HG03565 (cell line): ENCODE measurements around the gene RGS19.

Source experiments
- ATAC-seq: cut with Tn5 transposase; IDR thresholded peaks from one replicate; pipeline ENCODE4 v1.9.1; 2021; ENCODE audit warnings: mild to moderate bottlenecking, moderate library complexity; ENCODE audit not compliant: unreplicated experiment

Gene RGS19

DNA sequence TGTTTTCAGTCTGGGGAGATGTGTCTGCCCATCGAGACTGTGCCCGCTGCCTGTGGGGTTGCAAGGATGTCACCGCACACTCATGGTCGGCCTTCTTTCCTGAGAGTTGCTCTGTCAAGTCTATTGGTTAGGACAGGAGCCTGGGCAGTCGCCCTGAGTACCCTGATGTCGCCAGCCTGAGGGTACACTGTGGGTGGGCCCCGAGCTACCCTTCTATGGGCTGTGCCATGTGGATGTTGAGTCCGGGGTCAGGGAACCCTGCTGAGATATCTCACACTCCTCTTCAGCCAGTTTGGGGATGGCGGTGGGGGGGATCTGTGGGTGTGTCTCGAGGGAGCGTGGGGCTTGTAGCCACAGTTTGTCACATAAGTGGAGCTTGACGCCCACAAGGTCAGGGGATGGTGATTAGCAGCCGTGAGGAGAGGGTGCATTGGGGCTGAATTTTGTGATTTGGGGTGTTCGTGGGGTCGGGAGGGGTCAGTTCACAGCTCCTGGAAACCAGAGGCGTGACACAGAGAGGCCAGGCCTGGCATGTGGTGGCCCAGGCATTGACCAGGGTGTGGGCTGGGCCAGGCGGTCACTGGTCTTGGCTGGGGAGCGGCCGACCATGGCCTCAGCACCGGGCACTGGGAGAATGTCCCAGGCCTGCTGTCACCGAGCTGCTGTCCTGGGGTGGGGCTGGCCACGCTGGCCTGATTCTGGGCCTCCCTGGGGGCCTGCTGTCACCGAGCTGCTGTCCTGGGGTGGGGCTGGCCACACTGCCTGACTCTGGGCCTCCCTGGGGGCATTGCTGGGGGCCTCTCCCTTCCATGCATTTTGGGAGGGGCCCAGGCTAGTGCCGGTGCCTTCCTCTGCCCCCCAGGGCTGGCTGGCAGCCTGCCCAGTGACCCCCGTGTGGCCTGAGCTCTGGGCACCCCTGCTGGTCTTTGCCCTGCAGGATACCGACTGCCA lies 29.7 kb upstream of the RGS19 start:
- no peak for ATAC-seq

DNA sequence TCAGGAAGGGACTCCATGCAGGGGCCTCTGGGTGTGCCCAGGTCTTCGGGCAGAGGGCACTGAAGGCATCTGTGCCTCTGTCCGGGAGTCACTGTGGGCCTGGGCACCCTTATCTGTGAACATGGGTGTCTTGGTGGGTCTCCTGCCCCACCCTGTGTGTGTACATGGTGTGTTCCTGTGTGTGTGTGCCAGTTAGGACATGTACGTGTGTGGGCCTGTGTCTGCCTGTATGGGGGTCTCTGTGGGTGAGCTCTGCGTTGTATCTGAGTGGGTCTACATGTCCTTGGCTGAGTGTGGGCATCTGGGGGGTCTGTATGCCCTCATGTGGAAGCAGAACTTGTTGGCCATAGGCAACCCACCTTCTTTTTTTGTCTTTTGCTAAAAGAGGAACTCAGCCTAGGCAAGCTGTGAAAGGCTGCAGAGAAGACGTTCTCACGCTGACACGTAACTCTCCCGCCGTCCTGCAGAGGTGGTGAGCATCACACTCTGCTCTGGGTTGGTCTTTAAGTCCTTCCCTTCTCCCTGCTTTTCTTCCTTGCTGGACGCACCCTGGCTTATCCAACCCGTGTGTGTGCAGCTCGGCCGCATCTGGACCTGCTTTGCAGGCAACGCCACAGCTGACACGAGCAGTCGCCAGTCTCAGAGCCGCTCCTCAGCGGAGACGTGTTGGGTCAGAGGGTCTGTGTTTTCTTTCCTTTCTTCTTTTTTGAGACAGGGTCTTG lies 28.6 kb upstream of the RGS19 start:
- ATAC-seq, result no peak

DNA sequence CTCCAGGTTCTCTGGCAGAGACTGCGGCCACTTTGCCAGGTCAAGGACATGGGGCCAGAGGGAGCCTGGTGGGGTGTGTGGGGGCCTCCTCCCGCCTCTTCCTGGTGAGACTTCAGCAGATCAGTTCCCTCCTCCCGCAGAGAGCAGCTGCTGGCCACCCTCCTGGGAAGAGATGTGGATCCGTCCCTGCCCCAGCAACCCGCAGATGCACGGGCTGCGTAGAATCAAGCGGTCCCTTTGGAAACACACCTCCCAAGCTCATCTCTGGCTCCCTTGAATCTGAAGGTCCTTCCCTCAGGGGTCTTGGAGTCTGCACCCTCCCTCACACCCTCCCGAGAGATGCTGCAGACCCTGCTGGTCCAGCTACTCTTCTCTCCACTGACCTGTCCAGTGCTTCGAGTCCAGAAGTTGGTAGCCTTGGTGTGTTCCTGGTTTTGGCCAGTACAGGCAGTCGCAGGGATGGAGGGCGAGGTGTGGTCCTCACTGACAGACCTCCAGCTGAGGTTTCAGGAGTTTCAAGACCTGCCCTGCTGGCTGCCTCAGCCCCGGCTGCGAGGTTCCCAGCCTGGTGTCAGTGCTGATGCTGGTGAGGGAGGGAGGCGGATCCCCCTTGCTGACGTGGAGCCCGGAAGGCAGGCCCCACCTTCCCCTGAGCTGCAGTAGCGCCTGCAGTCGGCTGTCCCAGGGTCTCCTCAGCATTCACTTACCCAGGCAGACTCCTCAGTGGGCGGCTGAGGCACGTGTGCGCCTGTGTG lies 27.8 kb upstream of the RGS19 start, which contains the start of gene NPBWR2:
Gene NPBWR2 (minus strand): TSS at position 585 of the 755 bp plus-strand sequence. CDS start 734 bp downstream, outside the sequence.
- no peak for ATAC-seq

DNA sequence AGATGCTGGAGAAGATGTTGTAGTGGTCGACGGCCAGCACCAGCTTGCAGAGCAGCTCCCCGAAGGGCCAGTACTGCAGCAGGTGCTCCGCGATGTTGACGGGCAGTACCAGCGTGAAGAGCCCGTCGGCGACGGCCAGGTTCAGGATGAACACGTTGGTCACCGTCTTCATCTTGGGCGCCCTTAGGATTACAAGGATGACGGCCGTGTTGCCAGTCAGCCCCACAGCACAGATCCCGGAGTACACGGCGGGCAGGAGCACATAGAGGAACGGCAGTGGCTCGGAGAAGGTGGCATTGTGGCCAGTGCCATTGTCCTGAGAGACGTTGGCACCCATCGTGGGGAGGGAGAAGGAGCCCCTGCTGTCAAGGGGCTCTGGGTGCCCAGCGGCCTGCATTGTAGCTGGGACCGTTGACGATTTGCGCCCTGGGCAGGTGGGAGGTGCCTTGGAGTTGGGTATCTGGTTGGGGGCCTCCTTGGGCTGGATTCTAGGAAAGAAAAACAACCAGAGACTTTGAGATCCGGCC lies 27.2 kb upstream of the RGS19 start:
- ATAC-seq, result no peak

DNA sequence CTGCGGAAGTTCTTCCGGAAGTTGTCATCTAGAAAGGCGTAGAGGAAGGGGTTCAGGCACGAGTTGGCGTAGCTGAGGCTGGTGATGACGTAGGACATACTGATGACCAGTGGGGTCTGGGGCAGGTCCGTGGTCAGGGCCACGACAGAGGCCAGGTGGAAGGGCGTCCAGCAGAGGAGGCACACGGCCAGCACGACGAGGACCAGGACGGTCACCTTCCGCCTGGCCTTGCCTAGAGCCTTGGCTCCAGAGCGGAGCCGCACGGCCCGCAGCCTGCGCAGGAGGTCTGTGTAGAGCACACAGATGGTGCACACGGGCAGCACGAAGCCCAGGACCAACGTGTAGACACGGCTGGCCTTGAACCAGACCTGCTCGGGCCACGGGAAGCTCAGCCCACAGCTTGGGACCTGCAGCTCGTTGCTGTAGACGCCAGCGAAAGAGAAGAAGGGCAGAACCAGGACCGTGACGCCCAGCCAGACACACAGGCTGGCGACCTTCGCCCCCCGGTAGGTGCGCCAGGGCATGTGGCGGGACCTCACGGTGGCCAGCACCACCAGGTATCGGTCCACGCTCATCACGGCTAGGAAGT lies 26.6 kb upstream of the RGS19 start:
- ATAC-seq, result no peak

DNA sequence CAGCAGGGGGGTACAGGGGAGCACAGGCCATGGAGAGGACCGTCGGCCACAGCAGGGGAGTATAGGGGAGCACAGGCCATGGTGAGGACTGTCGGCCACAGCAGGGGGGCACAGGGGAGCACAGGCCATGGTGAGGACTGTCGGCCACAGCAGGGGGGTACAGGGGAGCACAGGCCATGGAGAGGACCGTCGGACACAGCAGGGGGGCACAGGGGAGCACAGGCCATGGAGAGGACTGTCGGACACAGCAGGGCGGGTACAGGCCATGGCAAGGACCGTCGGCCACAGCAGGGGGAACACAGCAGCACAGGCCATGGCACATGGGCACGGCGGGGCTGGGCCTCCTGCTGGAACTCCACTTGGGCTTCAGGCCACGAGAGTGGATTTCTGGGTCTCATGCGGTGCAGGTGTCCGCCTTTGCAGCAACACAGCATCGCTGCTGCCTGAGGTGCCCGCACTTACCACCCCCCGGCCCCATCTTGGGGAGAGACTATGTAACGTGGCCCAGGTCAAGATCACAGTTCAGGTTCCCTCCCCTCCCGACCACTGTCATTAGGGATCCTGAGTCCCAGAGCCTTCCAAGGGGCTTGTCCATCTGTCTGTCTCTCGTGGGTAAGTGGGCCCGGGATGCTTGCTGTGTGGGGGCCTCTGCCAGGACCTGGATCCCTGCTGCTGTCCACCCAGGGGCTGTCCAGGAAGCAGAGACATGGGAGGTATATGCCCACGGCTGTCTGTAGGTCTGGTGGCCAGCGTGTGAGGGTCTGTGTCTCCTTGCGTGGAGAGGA lies 25.5 kb upstream of the RGS19 start:
- ATAC-seq, result no peak

DNA sequence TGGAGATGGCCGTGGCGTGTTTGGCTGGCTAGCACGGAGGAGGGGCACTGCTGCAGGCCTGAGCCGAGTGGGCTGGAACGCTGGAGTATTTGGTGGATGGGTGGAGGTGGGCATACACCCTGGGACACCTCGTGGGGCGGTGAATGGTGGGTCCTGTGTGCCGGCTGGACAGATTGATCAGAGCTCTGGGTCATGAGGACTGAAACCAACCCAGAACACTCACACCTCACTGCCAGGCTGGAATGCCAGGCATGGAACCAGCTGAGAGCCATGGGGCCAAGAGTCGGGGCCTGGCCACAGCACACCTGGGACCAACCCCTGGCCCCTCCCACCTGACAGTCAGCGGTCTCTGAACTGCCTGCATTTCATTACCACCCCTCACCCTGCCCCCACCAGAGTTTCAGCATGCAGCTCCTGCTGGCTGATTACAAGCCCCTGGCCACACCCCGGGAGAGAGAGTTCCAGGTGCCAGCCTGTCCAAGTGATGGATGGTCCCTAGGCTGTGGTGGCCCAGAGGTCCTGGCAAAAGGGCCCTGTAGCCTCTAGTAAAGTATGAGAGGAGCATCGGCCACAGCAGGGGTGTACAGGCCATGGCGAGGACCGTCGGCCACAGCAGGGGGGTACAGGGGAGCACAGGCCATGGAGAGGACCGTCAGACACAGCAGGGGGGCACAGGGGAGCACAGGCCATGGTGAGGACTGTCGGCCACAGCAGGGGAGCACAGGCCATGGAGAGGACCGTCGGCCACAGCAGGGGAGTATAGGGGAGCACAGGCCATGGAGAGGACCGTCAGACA lies 24.8 kb upstream of the RGS19 start:
- no peak for ATAC-seq

DNA sequence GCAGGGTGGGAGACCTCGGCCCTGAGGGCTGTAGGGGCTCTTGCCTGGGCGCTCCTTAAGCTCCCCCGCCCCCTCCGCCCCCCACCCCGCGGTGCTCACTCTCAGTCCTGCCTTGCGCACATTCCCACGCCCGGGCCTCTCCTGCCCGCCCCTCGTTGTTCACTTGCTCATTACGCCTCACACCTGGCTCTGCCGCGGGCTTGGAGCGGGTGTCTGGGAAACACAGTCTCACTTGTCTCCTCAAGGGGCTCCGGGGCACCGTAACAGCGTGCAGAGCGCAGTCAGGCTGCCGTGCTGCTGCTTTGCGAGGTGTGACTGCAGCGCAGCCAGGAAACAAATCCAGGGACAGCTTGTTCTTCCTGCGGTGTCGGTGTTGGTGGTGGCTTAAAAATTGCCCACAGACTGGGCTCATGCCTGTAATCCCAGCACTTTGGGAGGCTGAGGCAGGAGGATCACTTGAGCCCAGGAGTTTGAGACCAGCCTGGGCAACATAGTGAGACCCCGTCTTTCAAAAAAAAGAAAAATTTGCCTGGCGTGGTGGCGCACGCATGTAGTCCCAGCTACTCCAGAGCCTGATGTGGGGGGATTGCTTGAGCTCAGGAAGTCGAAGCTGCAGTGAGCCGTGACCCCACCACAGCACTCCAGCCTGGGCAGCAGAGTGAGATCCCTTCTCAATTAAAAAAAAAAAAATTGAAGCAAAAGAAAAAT lies 23.5 kb upstream of the RGS19 start:
- no peak for ATAC-seq

DNA sequence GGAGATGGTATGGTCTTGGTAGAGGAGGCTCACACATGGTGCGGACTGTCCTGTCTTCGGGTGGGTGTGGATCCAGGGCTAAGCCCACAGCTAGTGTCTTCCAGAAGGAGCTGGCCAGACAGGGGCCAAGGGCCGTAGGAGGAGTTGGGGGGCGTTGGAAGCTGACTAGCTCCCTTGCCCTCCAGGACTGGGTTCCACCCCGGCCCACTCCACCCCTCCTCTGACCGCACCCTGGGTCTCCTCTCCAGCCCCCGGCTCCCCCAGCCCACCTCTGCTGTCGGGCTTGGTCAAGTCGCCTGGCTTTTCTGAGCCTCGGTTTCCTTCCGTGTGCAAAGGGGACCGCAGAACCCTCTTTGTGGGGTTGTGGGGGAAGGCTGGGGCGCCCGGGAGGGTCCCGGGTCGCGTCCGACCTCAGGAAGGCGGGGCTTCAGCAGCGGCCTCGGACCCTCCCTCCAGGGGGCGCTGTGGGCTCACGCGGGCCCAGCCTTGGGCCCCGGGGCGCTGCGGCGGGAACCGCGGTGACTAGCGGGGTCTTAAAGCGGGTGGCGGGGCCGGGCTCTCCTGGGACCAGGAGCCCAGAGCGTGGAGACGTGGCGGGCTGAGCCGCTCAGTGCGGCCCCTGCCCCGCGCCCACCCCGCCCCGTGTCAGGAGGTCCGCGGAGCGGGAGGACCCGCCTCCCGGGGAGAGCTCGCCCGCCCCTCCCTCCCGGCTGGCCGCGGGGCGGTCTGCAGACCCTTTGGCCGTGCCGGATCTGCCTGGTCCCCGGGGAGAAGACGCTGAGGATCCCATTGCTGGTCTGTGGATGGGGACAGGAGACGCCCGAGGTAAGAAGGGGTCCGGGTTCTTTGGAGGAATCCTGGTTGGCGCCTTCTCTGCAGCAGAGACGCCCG lies 22.7 kb upstream of the RGS19 start:
- no peak for ATAC-seq

DNA sequence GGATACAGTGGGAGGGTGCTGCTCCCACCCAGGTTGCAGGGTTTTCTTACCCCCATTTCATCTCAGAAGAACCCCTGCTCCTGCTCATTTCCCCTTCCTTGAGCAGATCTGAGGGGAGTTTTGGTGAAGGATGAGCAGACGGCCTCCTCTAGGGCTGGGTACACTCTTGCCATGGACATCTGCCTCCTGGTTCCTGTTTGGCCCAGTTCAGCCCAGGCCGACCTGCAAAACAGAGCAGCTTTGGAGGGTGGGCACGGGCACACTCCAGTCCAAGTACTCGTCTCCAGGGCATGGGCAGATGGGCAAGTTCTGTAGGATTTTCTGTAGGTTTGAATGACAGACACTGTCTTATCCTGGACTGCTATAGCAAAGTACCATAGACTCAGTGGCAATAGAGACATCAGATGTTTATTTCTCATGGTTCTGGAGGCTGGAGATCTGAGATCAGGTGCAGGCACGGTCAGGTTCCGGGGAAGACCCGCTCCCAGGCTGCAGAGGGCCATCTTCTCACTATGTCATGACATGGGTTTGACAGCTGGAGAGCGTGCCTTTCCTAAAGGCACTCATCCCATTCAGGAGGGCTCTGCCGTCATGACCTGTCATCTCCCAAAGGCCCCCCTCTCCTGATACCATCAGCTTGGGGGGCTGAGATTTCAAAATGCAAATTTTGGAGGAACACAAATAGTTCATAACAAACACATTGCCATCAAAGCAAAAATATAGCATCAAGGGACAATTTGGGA lies 21.8 kb upstream of the RGS19 start:
- ATAC-seq, result no peak

DNA sequence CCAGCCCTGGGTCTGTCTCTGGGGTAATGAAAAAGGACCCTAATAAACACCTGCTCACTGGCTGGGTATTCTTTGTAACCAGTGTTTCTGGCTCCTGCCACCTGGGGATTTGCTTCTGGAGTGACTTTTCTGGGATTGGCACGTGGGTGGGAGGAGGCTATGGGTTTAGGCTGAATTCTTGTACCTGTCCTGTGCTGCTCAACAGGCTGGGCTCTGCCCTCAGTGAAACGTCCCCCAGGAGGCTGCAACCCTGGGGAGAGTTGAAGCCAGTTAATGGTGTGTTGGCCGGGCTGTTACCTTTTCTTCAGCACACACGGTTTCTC lies 21.2 kb upstream of the RGS19 start:
- ATAC-seq, result no peak

DNA sequence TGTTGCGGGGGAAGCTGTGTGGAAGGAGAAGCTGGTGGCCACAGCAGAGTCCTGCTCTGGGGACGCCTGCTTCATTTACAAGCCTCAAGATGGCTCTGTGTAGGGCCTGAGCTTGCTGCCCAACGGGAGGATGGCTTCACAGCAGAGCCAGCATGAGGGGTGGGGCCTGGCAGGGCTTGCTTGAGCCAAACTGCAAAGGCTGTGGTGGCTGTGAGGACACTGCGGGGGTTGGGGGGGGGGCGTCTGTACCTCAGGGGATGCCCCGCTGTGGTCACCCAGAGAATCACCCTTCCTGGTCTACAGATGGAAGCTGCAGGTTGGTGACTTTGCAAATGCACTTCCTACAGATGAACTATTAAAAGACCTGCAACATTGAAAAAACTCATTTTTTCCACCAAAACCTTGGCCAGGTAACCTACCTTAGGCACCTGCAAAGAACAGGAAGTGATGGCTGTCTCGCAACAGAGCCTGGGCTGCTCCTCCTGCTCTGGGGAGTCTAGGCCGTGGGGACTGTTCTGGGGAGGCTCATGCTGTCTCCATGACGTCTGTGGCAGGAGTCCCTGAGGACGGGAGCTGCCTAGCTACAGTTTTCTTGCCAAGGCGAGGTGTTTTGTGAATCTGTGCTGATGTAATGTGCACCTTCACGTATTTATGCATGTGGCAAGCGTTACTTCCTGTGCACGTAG lies 20.7 kb upstream of the RGS19 start:
- ATAC-seq, result no peak

DNA sequence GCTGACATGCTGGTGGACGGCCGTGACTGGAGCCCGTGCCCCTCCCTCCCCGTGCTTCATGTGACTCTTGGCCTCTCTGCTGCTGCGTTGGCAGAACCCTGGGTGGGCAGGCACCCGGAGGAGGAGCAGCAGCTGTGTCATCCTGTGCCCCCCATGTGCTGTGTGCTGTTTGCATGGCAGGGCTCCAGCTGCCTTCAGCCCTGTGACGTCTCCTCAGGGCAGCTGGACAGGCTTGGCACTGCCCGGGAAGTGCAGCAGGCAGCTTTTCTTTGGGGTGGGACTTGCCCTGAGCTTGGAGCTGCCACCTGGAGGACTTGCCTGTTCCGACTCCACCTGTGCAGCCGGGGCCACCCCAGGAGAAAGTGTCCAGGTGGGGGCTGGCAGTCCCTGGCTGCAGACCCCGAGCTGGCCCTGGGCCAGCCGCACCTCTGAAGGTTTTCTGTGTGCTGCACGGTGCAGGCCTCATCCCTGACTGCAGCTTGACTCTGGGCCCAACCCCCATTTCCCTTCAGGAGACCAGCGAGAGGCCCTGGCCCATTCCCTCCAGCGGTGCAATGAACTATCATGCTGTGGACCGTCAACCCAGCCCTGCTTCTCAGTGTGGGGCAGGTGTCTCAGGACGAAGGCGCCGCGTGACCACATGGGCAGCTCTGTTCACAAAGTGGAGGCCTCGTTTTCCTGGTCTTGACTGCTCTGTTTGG lies 19.9 kb upstream of the RGS19 start:
- ATAC-seq, result no peak

DNA sequence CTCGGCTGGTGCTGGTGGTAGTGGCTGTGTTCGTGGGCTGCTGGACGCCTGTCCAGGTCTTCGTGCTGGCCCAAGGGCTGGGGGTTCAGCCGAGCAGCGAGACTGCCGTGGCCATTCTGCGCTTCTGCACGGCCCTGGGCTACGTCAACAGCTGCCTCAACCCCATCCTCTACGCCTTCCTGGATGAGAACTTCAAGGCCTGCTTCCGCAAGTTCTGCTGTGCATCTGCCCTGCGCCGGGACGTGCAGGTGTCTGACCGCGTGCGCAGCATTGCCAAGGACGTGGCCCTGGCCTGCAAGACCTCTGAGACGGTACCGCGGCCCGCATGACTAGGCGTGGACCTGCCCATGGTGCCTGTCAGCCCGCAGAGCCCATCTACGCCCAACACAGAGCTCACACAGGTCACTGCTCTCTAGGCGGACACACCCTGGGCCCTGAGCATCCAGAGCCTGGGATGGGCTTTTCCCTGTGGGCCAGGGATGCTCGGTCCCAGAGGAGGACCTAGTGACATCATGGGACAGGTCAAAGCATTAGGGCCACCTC lies 19.2 kb upstream of the RGS19 start:
- no peak for ATAC-seq

DNA sequence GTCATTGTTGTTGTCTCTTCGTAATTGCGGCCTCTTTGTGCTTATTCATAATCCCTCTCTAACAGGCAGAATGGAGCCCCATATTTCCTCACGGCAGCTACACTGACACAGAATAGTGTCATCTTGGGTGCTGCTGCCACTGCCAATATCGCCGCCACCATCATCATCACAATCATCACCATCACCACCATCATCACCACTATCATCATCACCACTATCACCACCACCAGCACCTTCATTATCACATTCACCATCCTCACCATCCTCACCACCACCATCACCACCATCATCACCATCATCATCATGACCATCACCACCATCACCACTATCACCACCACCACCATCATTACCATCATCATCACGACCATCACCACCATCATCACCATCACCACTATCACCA lies 17.2 kb upstream of the RGS19 start:
- ATAC-seq, result no peak
